Measurements from ENCODE around the gene SPATS2L.

SPATS2L gene

DNA sequence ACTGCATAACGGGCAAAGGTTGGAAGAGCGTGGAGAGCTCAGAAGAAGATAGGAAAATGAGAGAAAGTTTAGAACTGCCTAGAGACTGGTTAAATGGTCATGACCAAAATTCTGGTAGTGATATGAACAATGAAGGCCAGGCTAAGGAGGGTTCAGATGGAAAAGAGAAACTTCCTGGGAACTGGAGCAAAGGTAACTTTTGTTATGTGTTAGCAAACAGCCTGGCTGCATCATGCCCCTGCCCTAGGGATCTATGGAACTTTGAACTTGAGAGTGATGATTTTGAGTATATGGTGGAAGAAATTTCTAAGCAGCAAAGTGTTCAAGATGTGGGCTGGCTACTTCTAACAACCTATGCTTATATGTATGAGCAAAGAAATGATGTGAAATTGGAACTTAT, 44.4 kb upstream of the SPATS2L start:
- no peaks in the 10 kb centered on the region for H3K4me1 ChIP-seq
- H3K9me3 ChIP-seq, result no peaks in the 10 kb centered on the region
- TF ChIP-seq, protein P1, sequence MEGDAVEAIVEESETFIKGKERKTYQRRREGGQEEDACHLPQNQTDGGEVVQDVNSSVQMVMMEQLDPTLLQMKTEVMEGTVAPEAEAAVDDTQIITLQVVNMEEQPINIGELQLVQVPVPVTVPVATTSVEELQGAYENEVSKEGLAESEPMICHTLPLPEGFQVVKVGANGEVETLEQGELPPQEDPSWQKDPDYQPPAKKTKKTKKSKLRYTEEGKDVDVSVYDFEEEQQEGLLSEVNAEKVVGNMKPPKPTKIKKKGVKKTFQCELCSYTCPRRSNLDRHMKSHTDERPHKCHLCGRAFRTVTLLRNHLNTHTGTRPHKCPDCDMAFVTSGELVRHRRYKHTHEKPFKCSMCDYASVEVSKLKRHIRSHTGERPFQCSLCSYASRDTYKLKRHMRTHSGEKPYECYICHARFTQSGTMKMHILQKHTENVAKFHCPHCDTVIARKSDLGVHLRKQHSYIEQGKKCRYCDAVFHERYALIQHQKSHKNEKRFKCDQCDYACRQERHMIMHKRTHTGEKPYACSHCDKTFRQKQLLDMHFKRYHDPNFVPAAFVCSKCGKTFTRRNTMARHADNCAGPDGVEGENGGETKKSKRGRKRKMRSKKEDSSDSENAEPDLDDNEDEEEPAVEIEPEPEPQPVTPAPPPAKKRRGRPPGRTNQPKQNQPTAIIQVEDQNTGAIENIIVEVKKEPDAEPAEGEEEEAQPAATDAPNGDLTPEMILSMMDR (IDR thresholded peaks at IDR 0.05), result no peak
- H3K27me3 ChIP-seq, result no peaks in the 10 kb centered on the region
- H3K27ac ChIP-seq, result no peak overlapping the region
- H3K4me3 ChIP-seq, result no peak overlapping the region
- intact Hi-C loops (cut with DNase I; ENCODE audit: low total_unique reads), result no loop called here
- no peak for DNase-seq
- no peaks in the 10 kb centered on the region for H3K36me3 ChIP-seq

DNA sequence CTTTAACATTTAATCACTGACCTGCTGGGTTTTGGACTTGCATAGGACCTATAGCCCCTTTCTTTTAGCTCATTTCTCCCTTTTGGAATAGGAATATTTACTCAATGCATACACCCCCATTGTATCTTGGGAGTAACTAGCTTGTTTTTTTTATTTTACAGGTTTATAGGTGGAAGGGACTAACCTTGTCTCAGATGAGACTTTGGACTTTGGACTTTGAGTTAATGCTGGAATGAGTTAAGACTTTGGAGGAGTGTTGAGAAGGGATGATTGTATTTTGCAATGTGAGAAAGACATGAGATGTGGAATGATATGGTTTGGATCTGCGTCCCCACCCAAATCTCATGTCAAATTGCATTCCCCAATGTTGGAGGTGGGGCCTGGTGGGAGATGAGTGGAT, 43.2 kb upstream of the SPATS2L start:
- intact Hi-C loops (cut with DNase I; ENCODE audit: low total_unique reads), result no loop called here
- TF ChIP-seq, protein P1 (IDR thresholded peaks at IDR 0.05), result no peak

DNA sequence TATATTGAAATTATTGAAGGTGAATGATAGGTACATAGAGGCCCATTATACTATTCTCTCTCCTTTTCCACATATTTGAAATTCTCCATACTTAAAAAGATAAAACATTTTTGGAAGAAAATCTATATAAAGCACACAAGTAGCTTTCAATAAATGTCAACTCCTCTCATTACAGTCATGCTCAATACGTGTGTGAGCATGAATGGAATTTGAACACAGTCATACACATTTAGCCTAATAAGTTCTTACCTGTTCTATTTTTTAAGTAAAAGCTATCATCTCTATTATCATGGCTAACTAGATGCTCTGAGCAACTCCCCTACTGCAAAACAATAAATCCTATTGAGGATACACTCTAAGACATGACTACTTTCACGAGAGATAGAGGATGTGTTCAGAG, 41.9 kb upstream of the SPATS2L start:
- no peak for DNase-seq
- H3K36me3 ChIP-seq, result no peaks in the 10 kb centered on the region
- H3K4me3 ChIP-seq, result no peak overlapping the region
- no peak overlapping the region for H3K27ac ChIP-seq
- H3K9me3 ChIP-seq, result no peaks in the 10 kb centered on the region
- H3K27me3 ChIP-seq, result no peaks in the 10 kb centered on the region
- H3K4me1 ChIP-seq, result no peaks in the 10 kb centered on the region
- intact Hi-C loops (cut with DNase I; ENCODE audit: low total_unique reads), result no loop called here
- TF ChIP-seq, protein P1 (IDR thresholded peaks at IDR 0.05), result no peak

More for the DNA sequence above, 43.2 kb upstream of the SPATS2L start:
- no peak for DNase-seq
- no peaks in the 10 kb centered on the region for H3K36me3 ChIP-seq
- H3K9me3 ChIP-seq, result no peaks in the 10 kb centered on the region
- no peaks in the 10 kb centered on the region for H3K27me3 ChIP-seq
- no peaks in the 10 kb centered on the region for H3K4me1 ChIP-seq
- no peak overlapping the region for H3K27ac ChIP-seq
- no peak overlapping the region for H3K4me3 ChIP-seq

DNA sequence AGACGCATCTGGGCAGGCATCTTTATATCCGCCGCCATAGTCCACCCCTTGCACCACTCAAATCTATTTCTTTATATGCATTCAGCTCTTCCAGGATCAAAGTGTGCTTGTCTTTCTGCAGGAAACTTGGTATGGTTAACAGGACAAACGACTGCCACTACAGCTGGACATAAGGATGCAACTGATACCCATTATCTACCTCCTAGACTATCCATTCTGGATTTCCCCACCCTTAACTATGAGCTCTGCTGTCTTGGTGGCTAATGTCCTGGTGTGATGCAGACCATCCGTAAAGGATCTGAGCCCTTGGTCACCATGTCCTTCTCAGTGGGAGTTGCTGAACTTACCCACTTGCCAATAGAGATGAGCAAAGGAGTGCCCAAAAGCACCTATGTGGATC, 40.1 kb upstream of the SPATS2L start:
- no peaks in the 10 kb centered on the region for H3K9me3 ChIP-seq
- intact Hi-C loops (cut with DNase I; ENCODE audit: low total_unique reads), result no loop called here
- no peaks in the 10 kb centered on the region for H3K36me3 ChIP-seq
- H3K27me3 ChIP-seq, result no peaks in the 10 kb centered on the region
- no peak for DNase-seq
- TF ChIP-seq, protein P1 (IDR thresholded peaks at IDR 0.05), result no peak
- H3K27ac ChIP-seq, result no peak overlapping the region
- H3K4me3 ChIP-seq, result no peak overlapping the region
- H3K4me1 ChIP-seq, result no peaks in the 10 kb centered on the region

DNA sequence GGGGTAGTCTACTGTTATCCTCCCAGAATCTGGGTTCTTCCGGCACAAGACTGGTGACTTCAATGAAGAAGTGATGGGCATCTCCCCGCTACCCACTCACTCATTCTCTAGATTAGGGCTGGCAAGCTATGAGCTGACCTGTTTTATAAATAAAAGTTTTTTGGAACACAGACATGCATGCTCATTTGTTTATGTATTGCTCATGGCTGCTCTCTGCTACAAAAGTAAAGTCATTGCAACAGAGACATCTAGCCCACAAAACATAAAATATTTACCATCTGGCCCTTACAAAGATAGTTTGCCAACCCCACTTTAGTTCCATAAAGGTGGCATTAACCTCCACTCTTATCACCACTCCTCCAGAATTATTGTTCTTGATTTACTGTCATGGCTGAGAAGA, 39.1 kb upstream of the SPATS2L start:
- H3K4me3 ChIP-seq, result no peak overlapping the region
- H3K9me3 ChIP-seq, result no peaks in the 10 kb centered on the region
- no peaks in the 10 kb centered on the region for H3K4me1 ChIP-seq
- no peak for DNase-seq
- H3K27ac ChIP-seq, result no peak overlapping the region
- intact Hi-C loops (cut with DNase I; ENCODE audit: low total_unique reads), result no loop called here
- H3K36me3 ChIP-seq, result no peaks in the 10 kb centered on the region
- TF ChIP-seq, protein P1 (IDR thresholded peaks at IDR 0.05), result no peak
- no peaks in the 10 kb centered on the region for H3K27me3 ChIP-seq

DNA sequence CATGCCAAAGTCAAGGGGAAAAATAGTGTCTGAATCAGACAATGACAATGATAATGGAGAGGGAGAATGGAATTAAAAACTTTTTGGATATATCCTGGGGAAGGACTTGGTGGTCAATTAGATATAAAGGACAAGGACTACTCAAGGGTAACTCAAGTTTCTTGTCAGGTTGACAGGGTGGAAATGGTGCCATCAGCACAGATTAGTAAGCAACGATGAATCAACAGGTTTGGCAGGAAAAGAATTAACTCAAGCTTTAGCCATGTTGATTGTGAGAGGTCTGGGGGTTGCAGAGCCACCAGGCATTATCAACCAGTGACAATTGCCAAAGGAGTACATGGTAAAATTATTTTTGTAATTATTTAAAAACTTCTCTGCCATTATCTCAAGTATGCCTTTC, 35.8 kb upstream of the SPATS2L start:
- H3K36me3 ChIP-seq, result no peaks in the 10 kb centered on the region
- no peak for DNase-seq
- intact Hi-C loops (cut with DNase I; ENCODE audit: low total_unique reads), result no loop called here
- no peaks in the 10 kb centered on the region for H3K9me3 ChIP-seq
- H3K4me1 ChIP-seq, result no peaks in the 10 kb centered on the region
- H3K4me3 ChIP-seq, result no peak overlapping the region
- no peaks in the 10 kb centered on the region for H3K27me3 ChIP-seq
- no peak overlapping the region for H3K27ac ChIP-seq
- TF ChIP-seq, protein P1 (IDR thresholded peaks at IDR 0.05), result no peak

Measured in tibial artery (tissue), 4 donors.